SU-DHL-6 (cell line): Measurements from ENCODE around the gene LOX.

Source experiments
- EZH2phosphoT487 ChIP-seq: fragments of 200-600 bp; sonication (generic), shearing (Covaris generic); conservative IDR thresholded peaks from 2 replicates; pipeline ENCODE4 v1.6.1; 2018; ENCODE audit warnings: mild to moderate bottlenecking, antibody characterized with exemption, low read length, moderate library complexity, mixed read lengths
- TF ChIP-seq, protein P1 (sequence below): fragments of 200-600 bp; sonication (generic); IDR thresholded peaks from one replicate; pipeline ENCODE4 v1.5.1; 2017; ENCODE audit warnings: antibody characterized with exemption, mild to moderate bottlenecking, low read length, moderate library complexity; ENCODE audit not compliant: insufficient read depth, poor library complexity, severe bottlenecking

DNA sequence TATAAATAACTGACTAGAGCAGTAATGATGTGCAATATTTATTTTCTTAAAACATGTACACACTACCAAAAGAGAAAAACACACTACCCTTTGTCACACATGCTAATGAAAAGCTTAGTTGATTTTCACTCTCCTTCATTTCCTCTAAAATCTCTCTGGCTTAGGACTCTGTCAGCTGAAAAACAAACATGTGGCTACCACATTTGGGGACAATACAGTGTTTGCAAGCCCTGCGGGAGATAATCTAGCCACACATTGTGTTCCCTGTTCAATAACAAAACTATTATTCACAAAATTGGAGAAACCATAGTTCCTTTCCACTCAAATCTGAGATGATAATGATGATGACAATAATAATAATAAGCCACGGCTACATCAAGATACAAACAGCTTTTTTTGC lies 3.5 kb upstream of the LOX start:
- TF ChIP-seq, protein P1, sequence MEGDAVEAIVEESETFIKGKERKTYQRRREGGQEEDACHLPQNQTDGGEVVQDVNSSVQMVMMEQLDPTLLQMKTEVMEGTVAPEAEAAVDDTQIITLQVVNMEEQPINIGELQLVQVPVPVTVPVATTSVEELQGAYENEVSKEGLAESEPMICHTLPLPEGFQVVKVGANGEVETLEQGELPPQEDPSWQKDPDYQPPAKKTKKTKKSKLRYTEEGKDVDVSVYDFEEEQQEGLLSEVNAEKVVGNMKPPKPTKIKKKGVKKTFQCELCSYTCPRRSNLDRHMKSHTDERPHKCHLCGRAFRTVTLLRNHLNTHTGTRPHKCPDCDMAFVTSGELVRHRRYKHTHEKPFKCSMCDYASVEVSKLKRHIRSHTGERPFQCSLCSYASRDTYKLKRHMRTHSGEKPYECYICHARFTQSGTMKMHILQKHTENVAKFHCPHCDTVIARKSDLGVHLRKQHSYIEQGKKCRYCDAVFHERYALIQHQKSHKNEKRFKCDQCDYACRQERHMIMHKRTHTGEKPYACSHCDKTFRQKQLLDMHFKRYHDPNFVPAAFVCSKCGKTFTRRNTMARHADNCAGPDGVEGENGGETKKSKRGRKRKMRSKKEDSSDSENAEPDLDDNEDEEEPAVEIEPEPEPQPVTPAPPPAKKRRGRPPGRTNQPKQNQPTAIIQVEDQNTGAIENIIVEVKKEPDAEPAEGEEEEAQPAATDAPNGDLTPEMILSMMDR = no peak
- no peak for TF ChIP-seq EZH2phosphoT487
